NT2/D1 (cell line): Measurements from ENCODE around the gene KIR3DL1.
"Not testable (repeated sequence)": the region's sequence is repeated elsewhere in the genome, so short reads cannot be mapped to it uniquely, and the experiment has no call there.

Experiments used
- DNase-seq: peaks from one replicate; pipeline ENCODE4 v3.0.0-alpha.2; 2011; ENCODE audit warnings: low read depth, low spot score
- H3K27me3 ChIP-seq: 2 replicates; pipeline ENCODE4 v1.6.0; 2011; ENCODE audit warnings: mild to moderate bottlenecking; ENCODE audit not compliant: insufficient read length, insufficient read depth
- H3K36me3 ChIP-seq: 2 replicates; pipeline ENCODE4 v1.6.1; 2011; ENCODE audit warnings: mild to moderate bottlenecking, low read length, mixed read lengths; ENCODE audit not compliant: insufficient read depth, insufficient read length
- H3K4me1 ChIP-seq: 2 replicates; pipeline ENCODE4 v1.5.1; 2011; ENCODE audit not compliant: insufficient read depth, insufficient read length
- H3K4me3 ChIP-seq: 2 replicates; pipeline ENCODE4 v1.5.1; 2011; ENCODE audit warnings: low read depth; ENCODE audit not compliant: insufficient read length
- H3K9ac ChIP-seq: 2 replicates; pipeline ENCODE4 v1.6.0; 2011; ENCODE audit warnings: low read depth; ENCODE audit not compliant: insufficient read length
- H3K9me3 ChIP-seq: 2 replicates; pipeline ENCODE4 v1.5.1; 2011; ENCODE audit warnings: mild to moderate bottlenecking, low read length; ENCODE audit not compliant: insufficient read depth
- SUZ12 ChIP-seq: IDR thresholded peaks from 2 replicates; pipeline ENCODE4 v1.6.1; 2011; ENCODE audit not compliant: insufficient read length, insufficient read depth; ENCODE audit errors: extremely low read depth
- YY1 ChIP-seq: IDR thresholded peaks from 2 replicates; pipeline ENCODE4 v1.6.1; 2011; ENCODE audit not compliant: insufficient read length, insufficient read depth
- ZNF274 ChIP-seq: IDR thresholded peaks from 2 replicates; pipeline ENCODE4 v1.6.1; 2011; ENCODE audit warnings: mild to moderate bottlenecking, low read depth, low read length

KIR3DL1 gene

GRCh38 chr19:54788154-54788553 lies 28.1 kb upstream of the KIR3DL1 start:
- not testable (repeated sequence) for H3K9me3 ChIP-seq, H3K9ac ChIP-seq, H3K4me1 ChIP-seq, H3K4me3 ChIP-seq, H3K36me3 ChIP-seq, DNase-seq
- H3K27me3 ChIP-seq, result peaks cover 27% of the 10 kb centered on the region

- no peak for DNase-seq
Observed at GRCh38 chr19:54790711-54791110, 25.6 kb upstream of the KIR3DL1 start.

GRCh38 chr19:54791476-54791875 lies 24.8 kb upstream of the KIR3DL1 start:
- H3K36me3 ChIP-seq, result no peaks in the 10 kb centered on the region
- no peak for TF ChIP-seq YY1
- no peak for TF ChIP-seq ZNF274
- TF ChIP-seq SUZ12, result no peak
- no peak for DNase-seq

More at GRCh38 chr19:54790711-54791110, 25.6 kb upstream of the KIR3DL1 start:
- Histone ChIP-seq H3K4me3 (no peak overlapping the region), H3K36me3 (no peaks in the 10 kb centered on the region), H3K9ac (no peak overlapping the region), H3K27me3 (peaks cover 30% of the 10 kb centered on the region), H3K9me3 (no peaks in the 10 kb centered on the region), H3K4me1 (no peaks in the 10 kb centered on the region)
- TF ChIP-seq YY1, result no peak
- no peak for TF ChIP-seq SUZ12
- no peak for TF ChIP-seq ZNF274

GRCh38 chr19:54792814-54793213 lies 23.5 kb upstream of the KIR3DL1 start:
- no peaks in the 10 kb centered on the region for H3K9me3 ChIP-seq
- H3K27me3 ChIP-seq, result peaks cover 39% of the 10 kb centered on the region
- DNase-seq, result no peak
- H3K4me1 ChIP-seq, result no peaks in the 10 kb centered on the region
- no peak overlapping the region for H3K9ac ChIP-seq
- no peak for TF ChIP-seq ZNF274
- TF ChIP-seq YY1, result no peak
- TF ChIP-seq SUZ12, result no peak
- H3K4me3 ChIP-seq, result no peak overlapping the region
- no peaks in the 10 kb centered on the region for H3K36me3 ChIP-seq

More at GRCh38 chr19:54791476-54791875, 24.8 kb upstream of the KIR3DL1 start:
- no peaks in the 10 kb centered on the region for H3K9me3 ChIP-seq
- H3K27me3 ChIP-seq, result peaks cover 30% of the 10 kb centered on the region
- no peak overlapping the region for H3K9ac ChIP-seq
- no peak overlapping the region for H3K4me3 ChIP-seq
- H3K4me1 ChIP-seq, result no peaks in the 10 kb centered on the region

GRCh38 chr19:54795758-54796157 lies 20.5 kb upstream of the KIR3DL1 start:
- Histone ChIP-seq H3K36me3 (no peaks in the 10 kb centered on the region), H3K9me3 (no peaks in the 10 kb centered on the region), H3K27me3 (peaks cover 29% of the 10 kb centered on the region), H3K4me1 (no peaks in the 10 kb centered on the region), H3K9ac (no peak overlapping the region), H3K4me3 (no peak overlapping the region)
- no peak for DNase-seq
- TF ChIP-seq ZNF274 (no peak), YY1 (no peak), SUZ12 (no peak)

GRCh38 chr19:54803410-54803809 lies 12.9 kb upstream of the KIR3DL1 start, which contains the start of gene KIR2DL4:
KIR2DL4 (plus strand) TSS chr19:54803610; CDS start chr19:54803652, 42 bp downstream.
- H3K9me3 ChIP-seq, result no peaks in the 10 kb centered on the region
- no peaks in the 10 kb centered on the region for H3K4me1 ChIP-seq
- no peak for DNase-seq
- TF ChIP-seq SUZ12 (no peak), ZNF274 (no peak), YY1 (no peak)
- no peak within 1 kb of the TSS for H3K9ac ChIP-seq
- H3K36me3 ChIP-seq, result no peaks in the 10 kb centered on the region
- H3K27me3 ChIP-seq, result peaks cover 10% of the 10 kb centered on the region
- no peak within 1 kb of the TSS for H3K4me3 ChIP-seq

- no peak overlapping the region for H3K9ac ChIP-seq
- H3K4me3 ChIP-seq, result no peak overlapping the region
- no peak for DNase-seq
- peaks cover 8% of the 10 kb centered on the region for H3K27me3 ChIP-seq
- no peaks in the 10 kb centered on the region for H3K4me1 ChIP-seq
- no peaks in the 10 kb centered on the region for H3K9me3 ChIP-seq
- TF ChIP-seq ZNF274 (no peak), SUZ12 (no peak), YY1 (no peak)
- no peaks in the 10 kb centered on the region for H3K36me3 ChIP-seq
Observed at GRCh38 chr19:54804101-54804500, 12.2 kb upstream of the KIR3DL1 start.

GRCh38 chr19:54804571-54804970 lies 11.7 kb upstream of the KIR3DL1 start:
- TF ChIP-seq SUZ12, result no peak
- TF ChIP-seq YY1, result no peak
- no peak for TF ChIP-seq ZNF274
- Histone ChIP-seq H3K4me3 (no peak overlapping the region), H3K27me3 (peaks cover 8% of the 10 kb centered on the region), H3K9me3 (no peaks in the 10 kb centered on the region), H3K36me3 (no peaks in the 10 kb centered on the region), H3K9ac (no peak overlapping the region), H3K4me1 (no peaks in the 10 kb centered on the region)
- no peak for DNase-seq
